KMS-11 (cell line): ENCODE measurements around the gene PLA2G2F.

Source experiments
- H2AFZ ChIP-seq: fragments of 200-600 bp; sonication (generic); 2 replicates; pipeline ENCODE4 v1.6.1; 2016; ENCODE audit warnings: antibody characterized with exemption, mixed run types, low read depth
- H3K27ac ChIP-seq: fragments of 200-600 bp; sonication (generic); 2 replicates; pipeline ENCODE4 v1.6.1; 2016; ENCODE audit warnings: mild to moderate bottlenecking, mixed run types
- H3K27me3 ChIP-seq: fragments of 200-600 bp; sonication (generic); 2 replicates; pipeline ENCODE4 v1.6.1; 2017; ENCODE audit warnings: mild to moderate bottlenecking, low read depth, mixed run types, moderate library complexity; ENCODE audit not compliant: insufficient read depth
- H3K36me3 ChIP-seq: fragments of 200-600 bp; sonication (generic); 2 replicates; pipeline ENCODE4 v1.6.1; 2017; ENCODE audit warnings: mild to moderate bottlenecking, mixed run types; ENCODE audit not compliant: insufficient read depth
- H3K4me1 ChIP-seq: fragments of 200-600 bp; sonication (generic); 2 replicates; pipeline ENCODE4 v1.6.1; 2016; ENCODE audit warnings: mild to moderate bottlenecking, low read depth, mixed run types; ENCODE audit not compliant: poor library complexity, severe bottlenecking
- H3K4me2 ChIP-seq: fragments of 200-600 bp; sonication (generic); 2 replicates; pipeline ENCODE4 v1.7.0; 2016; ENCODE audit warnings: mild to moderate bottlenecking, mixed run types
- H3K4me3 ChIP-seq: fragments of 200-600 bp; sonication (generic); IDR thresholded peaks from 2 replicates; pipeline ENCODE4 v1.6.1; 2017; ENCODE audit warnings: low read depth, low read length, mixed read lengths; ENCODE audit not compliant: insufficient read depth
- H3K79me2 ChIP-seq: fragments of 200-600 bp; sonication (generic); 2 replicates; pipeline ENCODE4 v1.6.1; 2016; ENCODE audit warnings: low read depth, mixed run types; ENCODE audit not compliant: insufficient read depth
- H3K9ac ChIP-seq: fragments of 200-600 bp; sonication (generic); 2 replicates; pipeline ENCODE4 v1.6.1; 2016; ENCODE audit warnings: mild to moderate bottlenecking, mixed run types
- H4K20me1 ChIP-seq: fragments of 200-600 bp; sonication (generic); 2 replicates; pipeline ENCODE4 v1.6.1; 2016; ENCODE audit warnings: mild to moderate bottlenecking, mixed run types; ENCODE audit not compliant: insufficient read depth
- CTCF ChIP-seq: fragments of 200-600 bp; sonication (generic); conservative IDR thresholded peaks from 2 replicates; pipeline ENCODE4 v1.6.1; 2017; ENCODE audit warnings: low read depth, mild to moderate bottlenecking, antibody characterized with exemption, low read length, moderate library complexity, mixed read lengths

Gene PLA2G2F

GRCh38 chr1:20115479-20115878, 23.6 kb upstream of the PLA2G2F start:
- Histone ChIP-seq H3K4me1 (no peaks in the 10 kb centered on the region), H2AFZ (no peak overlapping the region), H3K27ac (no peak overlapping the region), H3K9ac (no peak overlapping the region), H3K27me3 (peaks cover 10% of the 10 kb centered on the region; the same call in 1 of the 2 replicates), H3K4me2 (no peak overlapping the region), H3K79me2 (no peaks in the 10 kb centered on the region), H3K36me3 (no peaks in the 10 kb centered on the region), H4K20me1 (no peaks in the 10 kb centered on the region), H3K4me3 (no peak overlapping the region)
- no peak for TF ChIP-seq CTCF

- no peak overlapping the region for H3K27ac ChIP-seq
- H3K36me3 ChIP-seq = no peaks in the 10 kb centered on the region
- no peaks in the 10 kb centered on the region for H4K20me1 ChIP-seq
- no peak overlapping the region for H3K9ac ChIP-seq
- H3K4me1 ChIP-seq = no peaks in the 10 kb centered on the region
- H3K4me2 ChIP-seq = no peak overlapping the region
- no peaks in the 10 kb centered on the region for H3K79me2 ChIP-seq
- peaks cover 9% of the 10 kb centered on the region; the same call in 1 of the 2 replicates for H3K27me3 ChIP-seq
- H3K4me3 ChIP-seq = no peak overlapping the region
- no peak overlapping the region for H2AFZ ChIP-seq
- TF ChIP-seq CTCF = no peak
Measured at GRCh38 chr1:20115916-20116315, 23.2 kb upstream of the PLA2G2F start.

- Histone ChIP-seq H3K27me3 (peaks cover 21% of the 10 kb centered on the region; the same call in 1 of the 2 replicates), H3K4me1 (no peaks in the 10 kb centered on the region), H3K4me2 (no peak overlapping the region), H2AFZ (no peak overlapping the region), H3K9ac (no peak overlapping the region), H3K4me3 (no peak overlapping the region), H3K36me3 (no peaks in the 10 kb centered on the region), H4K20me1 (no peaks in the 10 kb centered on the region), H3K27ac (no peak overlapping the region), H3K79me2 (no peaks in the 10 kb centered on the region)
- TF ChIP-seq CTCF = no peak
Measured at GRCh38 chr1:20117236-20117635, 21.9 kb upstream of the PLA2G2F start.

- Histone ChIP-seq H4K20me1 (no peaks in the 10 kb centered on the region), H2AFZ (no peak within 1 kb of the TSS), H3K27me3 (peaks cover 30% of the 10 kb centered on the region; the same call in 1 of the 2 replicates), H3K4me3 (no peak within 1 kb of the TSS), H3K9ac (no peak within 1 kb of the TSS), H3K4me2 (no peak within 1 kb of the TSS), H3K4me1 (no peaks in the 10 kb centered on the region), H3K36me3 (no peaks in the 10 kb centered on the region), H3K27ac (no peak within 1 kb of the TSS), H3K79me2 (no peaks in the 10 kb centered on the region)
- TF ChIP-seq CTCF = no peak
Measured at GRCh38 chr1:20119347-20119746, 19.8 kb upstream of the PLA2G2F start, which contains the start of gene PLA2G2D. TSS of gene PLA2G2D (minus strand) at chr1:20119536. CDS start at chr1:20119498, 38 bp downstream.
